ENCODE measurements around the gene COL19A1. TPM values are rescaled to one million over a fixed set of nuclear protein-coding genes. Genes with fewer than 3 reads are reported as not detected.

COL19A1 gene
- total RNA-seq, 2 donors from 2014 or later: 1.4 to 1.5 TPM

GRCh38 chr6:69987550-69987949 is 121.2 kb downstream of the COL19A1 start:
- H3K4me1 ChIP-seq (ENCODE audit: control insufficient read depth, insufficient read depth, low read length): no peaks in the 10 kb centered on the region
- Mint-ChIP-seq H3K4me3 (no peak overlapping the region), H3K36me3 (ENCODE audit: low read depth) (no peaks in the 10 kb centered on the region), H3K9me3 (no peaks in the 10 kb centered on the region), H3K27me3 (ENCODE audit: insufficient read depth) (no peaks in the 10 kb centered on the region), H3K4me1 (peaks cover 11% of the 10 kb centered on the region), H3K27ac (no peak overlapping the region)
- no peak overlapping the region for H3K27ac ChIP-seq (ENCODE audit: low read depth, low read length)
- H3K4me3 ChIP-seq (ENCODE audit: low read length): no peak overlapping the region
- no peak for DNase-seq
- 75 to 80% methylated on average over 2 of the region's 2 CpGs for WGBS, 2 experiments (ENCODE audit: insufficient coverage in 1 of 2, insufficient read length in 1 of 2)
- no peaks in the 10 kb centered on the region for H3K9me3 ChIP-seq (ENCODE audit: control insufficient read depth, low read length)
- TF ChIP-seq, protein P1, sequence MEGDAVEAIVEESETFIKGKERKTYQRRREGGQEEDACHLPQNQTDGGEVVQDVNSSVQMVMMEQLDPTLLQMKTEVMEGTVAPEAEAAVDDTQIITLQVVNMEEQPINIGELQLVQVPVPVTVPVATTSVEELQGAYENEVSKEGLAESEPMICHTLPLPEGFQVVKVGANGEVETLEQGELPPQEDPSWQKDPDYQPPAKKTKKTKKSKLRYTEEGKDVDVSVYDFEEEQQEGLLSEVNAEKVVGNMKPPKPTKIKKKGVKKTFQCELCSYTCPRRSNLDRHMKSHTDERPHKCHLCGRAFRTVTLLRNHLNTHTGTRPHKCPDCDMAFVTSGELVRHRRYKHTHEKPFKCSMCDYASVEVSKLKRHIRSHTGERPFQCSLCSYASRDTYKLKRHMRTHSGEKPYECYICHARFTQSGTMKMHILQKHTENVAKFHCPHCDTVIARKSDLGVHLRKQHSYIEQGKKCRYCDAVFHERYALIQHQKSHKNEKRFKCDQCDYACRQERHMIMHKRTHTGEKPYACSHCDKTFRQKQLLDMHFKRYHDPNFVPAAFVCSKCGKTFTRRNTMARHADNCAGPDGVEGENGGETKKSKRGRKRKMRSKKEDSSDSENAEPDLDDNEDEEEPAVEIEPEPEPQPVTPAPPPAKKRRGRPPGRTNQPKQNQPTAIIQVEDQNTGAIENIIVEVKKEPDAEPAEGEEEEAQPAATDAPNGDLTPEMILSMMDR (conservative IDR thresholded peaks at IDR 0.05): no peak
- no peak overlapping the region for H3K9ac ChIP-seq (ENCODE audit: extremely low read depth, low read length, poor library complexity, severe bottlenecking)
- no peaks in the 10 kb centered on the region for H3K27me3 ChIP-seq (ENCODE audit: control insufficient read depth, insufficient read depth, low read length, poor library complexity, severe bottlenecking)
- no peaks in the 10 kb centered on the region for H3K36me3 ChIP-seq (ENCODE audit: control insufficient read depth, insufficient read depth, low read length)

DNA sequence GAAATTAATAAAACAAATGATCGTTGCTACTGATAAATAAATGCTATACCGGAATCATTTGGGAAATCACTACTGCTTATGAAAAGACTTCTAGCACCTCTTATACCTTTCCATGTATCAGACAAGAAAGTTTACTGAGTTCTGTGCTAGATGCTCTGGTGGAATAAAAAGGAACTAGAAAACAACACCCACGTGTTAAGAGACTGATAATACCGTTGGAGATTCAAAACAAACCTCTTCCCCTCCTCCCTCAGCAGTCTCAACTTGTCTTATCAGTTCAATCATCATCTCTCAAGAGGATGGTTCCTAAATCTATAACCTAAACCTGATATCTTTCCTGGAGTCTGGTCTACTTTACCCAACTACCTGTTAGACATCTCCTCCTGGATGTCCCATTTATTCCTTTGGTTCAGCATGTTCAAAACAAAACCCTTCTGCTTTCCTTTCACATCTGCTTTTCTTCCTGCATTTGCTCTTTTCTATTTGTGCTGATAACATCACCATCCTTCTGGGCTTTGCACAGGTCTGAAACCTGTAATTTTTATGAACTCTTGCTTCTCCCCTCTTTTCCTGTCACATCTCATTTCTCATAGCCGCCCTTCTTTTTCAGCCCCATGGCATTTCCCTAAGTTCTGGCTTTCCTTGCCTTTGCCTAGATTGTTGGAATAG is 122.2 kb downstream of the COL19A1 start:
- no peaks in the 10 kb centered on the region for H3K4me1 ChIP-seq (ENCODE audit: control insufficient read depth, insufficient read depth, low read length)
- no peak overlapping the region for H3K4me3 ChIP-seq (ENCODE audit: low read length)
- Mint-ChIP-seq H3K4me1 (peaks cover 11% of the 10 kb centered on the region), H3K9me3 (no peaks in the 10 kb centered on the region), H3K4me3 (no peak overlapping the region), H3K36me3 (ENCODE audit: low read depth) (no peaks in the 10 kb centered on the region), H3K27ac (no peak overlapping the region), H3K27me3 (ENCODE audit: insufficient read depth) (peaks cover 1% of the 10 kb centered on the region)
- TF ChIP-seq, protein P1 (conservative IDR thresholded peaks at IDR 0.05): no peak
- 88 to 89% methylated on average over 3 to 5 of the region's 5 CpGs for WGBS, 2 experiments (ENCODE audit: insufficient coverage in 1 of 2, insufficient read length in 1 of 2)
- H3K9ac ChIP-seq (ENCODE audit: extremely low read depth, low read length, poor library complexity, severe bottlenecking): no peak overlapping the region
- no peaks in the 10 kb centered on the region for H3K27me3 ChIP-seq (ENCODE audit: control insufficient read depth, insufficient read depth, low read length, poor library complexity, severe bottlenecking)
- DNase-seq: no peak
- no peaks in the 10 kb centered on the region for H3K36me3 ChIP-seq (ENCODE audit: control insufficient read depth, insufficient read depth, low read length)
- no peak overlapping the region for H3K27ac ChIP-seq (ENCODE audit: low read depth, low read length)
- H3K9me3 ChIP-seq (ENCODE audit: control insufficient read depth, low read length): no peaks in the 10 kb centered on the region

- no peak overlapping the region for H3K4me3 ChIP-seq (ENCODE audit: low read length)
- DNase-seq: no peak
- Mint-ChIP-seq H3K9me3 (no peaks in the 10 kb centered on the region), H3K4me3 (no peak overlapping the region), H3K27ac (no peak overlapping the region), H3K27me3 (ENCODE audit: insufficient read depth) (peaks cover 1% of the 10 kb centered on the region), H3K4me1 (no peaks in the 10 kb centered on the region), H3K36me3 (ENCODE audit: low read depth) (no peaks in the 10 kb centered on the region)
- no peaks in the 10 kb centered on the region for H3K9me3 ChIP-seq (ENCODE audit: control insufficient read depth, low read length)
- H3K36me3 ChIP-seq (ENCODE audit: control insufficient read depth, insufficient read depth, low read length): no peaks in the 10 kb centered on the region
- H3K27ac ChIP-seq (ENCODE audit: low read depth, low read length): no peak overlapping the region
- H3K27me3 ChIP-seq (ENCODE audit: control insufficient read depth, insufficient read depth, low read length, poor library complexity, severe bottlenecking): no peaks in the 10 kb centered on the region
- no peaks in the 10 kb centered on the region for H3K4me1 ChIP-seq (ENCODE audit: control insufficient read depth, insufficient read depth, low read length)
- H3K9ac ChIP-seq (ENCODE audit: extremely low read depth, low read length, poor library complexity, severe bottlenecking): no peak overlapping the region
- WGBS, 2 experiments (ENCODE audit: insufficient coverage in 1 of 2, insufficient read length in 1 of 2): 97 to 100% methylated on average over 1 to 2 of the region's 2 CpGs
- TF ChIP-seq, protein P1 (conservative IDR thresholded peaks at IDR 0.05): no peak
These were observed 127.9 kb downstream of the COL19A1 start for GRCh38 chr6:69994251-69994650.
